Measurements from ENCODE around the gene TMEM254. TPM values are rescaled to one million over a fixed set of nuclear protein-coding genes. Genes with fewer than 3 reads are reported as not detected.
"Not testable (repeated sequence)": the region's sequence is repeated elsewhere in the genome, so short reads cannot be mapped to it uniquely, and the experiment has no call there.

The TMEM254 gene
- total RNA-seq, 6 donors from 2014 or later, result 5.7 to 22.4 (median 16.0) TPM

GRCh38 chr10:80055760-80056159, 22.7 kb upstream of the TMEM254 start:
- no peaks in the 10 kb centered on the region for H3K4me1 ChIP-seq
- no peak overlapping the region for H3K4me3 ChIP-seq
- no peaks in the 10 kb centered on the region for H3K27me3 ChIP-seq
- ATAC-seq (ENCODE audit: low FRiP score in 2 of 2) (no peak), DNase-seq (no peak)
- no peak for TF ChIP-seq POLR2AphosphoS5 (IDR thresholded peaks at IDR 0.05)
- no peak for TF ChIP-seq CTCF (IDR thresholded peaks at IDR 0.05)
- TF ChIP-seq EP300 (IDR thresholded peaks at IDR 0.05), result no peak
- TF ChIP-seq POLR2A (IDR thresholded peaks at IDR 0.05), result no peak
- WGBS, 2 donors, result 92 to 95% methylated on average over 2 of the region's 2 CpGs
- no peak overlapping the region for H3K27ac ChIP-seq
- no peaks in the 10 kb centered on the region for H3K9me3 ChIP-seq
- no peaks in the 10 kb centered on the region for H3K36me3 ChIP-seq

GRCh38 chr10:80057171-80057570, 21.3 kb upstream of the TMEM254 start:
- ATAC-seq (ENCODE audit: low FRiP score in 2 of 2) (no peak), DNase-seq (no peak)
- H3K27me3 ChIP-seq, result no peaks in the 10 kb centered on the region
- no peak overlapping the region for H3K4me3 ChIP-seq
- H3K9me3 ChIP-seq, result no peaks in the 10 kb centered on the region
- H3K36me3 ChIP-seq, result no peaks in the 10 kb centered on the region
- H3K4me1 ChIP-seq, result no peaks in the 10 kb centered on the region
- TF ChIP-seq EP300 (IDR thresholded peaks at IDR 0.05) (no peak), CTCF (IDR thresholded peaks at IDR 0.05) (no peak), POLR2A (IDR thresholded peaks at IDR 0.05) (no peak), POLR2AphosphoS5 (IDR thresholded peaks at IDR 0.05) (no peak)
- 88 to 95% methylated on average over 4 of the region's 4 CpGs for WGBS, 2 donors
- no peak overlapping the region for H3K27ac ChIP-seq

GRCh38 chr10:80064120-80064886, 14.2 kb upstream of the TMEM254 start:
- TF ChIP-seq POLR2AphosphoS5 (IDR thresholded peaks at IDR 0.05) (no peak), CTCF (IDR thresholded peaks at IDR 0.05) (no peak), POLR2A (IDR thresholded peaks at IDR 0.05) (no peak), EP300 (IDR thresholded peaks at IDR 0.05) (no peak)
- no peak overlapping the region for H3K4me3 ChIP-seq
- H3K27ac ChIP-seq, result peak overlapping the region in 2 of 4 donors; percentile 24 to 49
- H3K36me3 ChIP-seq, result no peaks in the 10 kb centered on the region
- H3K4me1 ChIP-seq, result no peaks in the 10 kb centered on the region
- ATAC-seq (ENCODE audit: low FRiP score in 2 of 2), result peak in 1 of 2 donors; percentile 71
- no peaks in the 10 kb centered on the region for H3K27me3 ChIP-seq
- WGBS, 2 donors, result 82 to 83% methylated on average over 8 of the region's 8 CpGs
- H3K9me3 ChIP-seq, result no peaks in the 10 kb centered on the region
- no peak for DNase-seq

GRCh38 chr10:80066809-80067208, 11.7 kb upstream of the TMEM254 start:
- 87 to 98% methylated on average over 4 of the region's 4 CpGs for whole genome bisulfite sequencing, 2 donors
- ATAC-seq (ENCODE audit: low FRiP score in 2 of 2), result no peak
- Histone ChIP-seq H3K36me3 (no peaks in the 10 kb centered on the region), H3K27ac (no peak overlapping the region), H3K4me3 (no peak overlapping the region), H3K9me3 (no peaks in the 10 kb centered on the region), H3K4me1 (no peaks in the 10 kb centered on the region), H3K27me3 (no peaks in the 10 kb centered on the region)
- no peak for DNase-seq
- no peak for TF ChIP-seq EP300 (IDR thresholded peaks at IDR 0.05)
- TF ChIP-seq POLR2A (IDR thresholded peaks at IDR 0.05), result no peak
- no peak for TF ChIP-seq CTCF (IDR thresholded peaks at IDR 0.05)
- TF ChIP-seq POLR2AphosphoS5 (IDR thresholded peaks at IDR 0.05), result no peak

- not testable (repeated sequence) for H3K36me3 ChIP-seq; H3K9me3 ChIP-seq; DNase-seq; ATAC-seq (ENCODE audit: low FRiP score in 2 of 2); H3K4me1 ChIP-seq; H3K4me3 ChIP-seq; H3K27me3 ChIP-seq; H3K27ac ChIP-seq
These were observed 10.6 kb upstream of the TMEM254 start for GRCh38 chr10:80067821-80068220.
